ENCODE results near the gene ATP9B.

DNA sequence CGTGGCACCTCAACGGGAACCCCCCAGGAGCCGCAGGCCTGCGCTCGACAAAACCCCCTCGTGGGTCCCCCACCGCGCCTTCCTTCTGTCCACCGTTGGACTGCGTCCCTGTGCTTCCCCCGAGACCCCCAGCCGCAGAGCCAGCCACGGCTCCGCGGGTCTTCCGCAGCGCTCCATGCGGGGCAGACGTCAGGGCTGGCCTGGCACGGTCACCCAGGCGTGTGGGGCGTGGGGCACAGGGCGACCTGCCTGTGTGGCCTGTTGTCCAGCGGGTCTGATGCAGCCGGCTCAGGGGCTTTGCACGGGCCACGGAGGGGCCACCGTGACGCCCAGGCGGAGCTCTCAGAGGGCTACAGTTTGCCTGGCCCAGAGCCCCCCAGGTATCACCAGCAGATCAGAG lies 337.5 kb downstream of the ATP9B start:
- TF ChIP-seq, protein P1, sequence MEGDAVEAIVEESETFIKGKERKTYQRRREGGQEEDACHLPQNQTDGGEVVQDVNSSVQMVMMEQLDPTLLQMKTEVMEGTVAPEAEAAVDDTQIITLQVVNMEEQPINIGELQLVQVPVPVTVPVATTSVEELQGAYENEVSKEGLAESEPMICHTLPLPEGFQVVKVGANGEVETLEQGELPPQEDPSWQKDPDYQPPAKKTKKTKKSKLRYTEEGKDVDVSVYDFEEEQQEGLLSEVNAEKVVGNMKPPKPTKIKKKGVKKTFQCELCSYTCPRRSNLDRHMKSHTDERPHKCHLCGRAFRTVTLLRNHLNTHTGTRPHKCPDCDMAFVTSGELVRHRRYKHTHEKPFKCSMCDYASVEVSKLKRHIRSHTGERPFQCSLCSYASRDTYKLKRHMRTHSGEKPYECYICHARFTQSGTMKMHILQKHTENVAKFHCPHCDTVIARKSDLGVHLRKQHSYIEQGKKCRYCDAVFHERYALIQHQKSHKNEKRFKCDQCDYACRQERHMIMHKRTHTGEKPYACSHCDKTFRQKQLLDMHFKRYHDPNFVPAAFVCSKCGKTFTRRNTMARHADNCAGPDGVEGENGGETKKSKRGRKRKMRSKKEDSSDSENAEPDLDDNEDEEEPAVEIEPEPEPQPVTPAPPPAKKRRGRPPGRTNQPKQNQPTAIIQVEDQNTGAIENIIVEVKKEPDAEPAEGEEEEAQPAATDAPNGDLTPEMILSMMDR (IDR thresholded peaks at IDR 0.05): no peak
- TF ChIP-seq POLR2A (IDR thresholded peaks at IDR 0.05): no peak

Data from sigmoid colon (tissue), 3 donors.